K562 (cell line): Measurements from ENCODE around the gene NOC4L. TPM values are rescaled to one million over a fixed set of nuclear protein-coding genes. Genes with fewer than 3 reads are reported as not detected.

Experiments
- ATF2 ChIP-seq: sonication (generic); formaldehyde crosslinking; IDR thresholded peaks from 2 replicates; pipeline ENCODE4 v1.8.1; 2022; ENCODE audit warnings: missing genetic modification reagents
- EP300 ChIP-seq: IDR thresholded peaks from 2 replicates; pipeline ENCODE4 v1.6.1; 2012; ENCODE audit warnings: low read length, improper control_type of control experiment
- ETV1 ChIP-seq: fragments of 450-650 bp; conservative IDR thresholded peaks from 2 replicates; pipeline ENCODE4 v1.6.1; 2016; ENCODE audit warnings: missing genetic modification characterization, control low read depth, low read depth, missing compliant biosample characterization
- ILK ChIP-seq: fragments of 450-650 bp; IDR thresholded peaks from 2 replicates; pipeline ENCODE4 v1.6.1; 2016; ENCODE audit warnings: missing genetic modification characterization, low read depth, mild to moderate bottlenecking, missing compliant biosample characterization, moderate library complexity, borderline replicate concordance
- LARP7 ChIP-seq: fragments of 450-650 bp; IDR thresholded peaks from 2 replicates; pipeline ENCODE4 v1.6.1; 2016
- MITF ChIP-seq: IDR thresholded peaks from 2 replicates; pipeline ENCODE4 v1.6.1; 2014; ENCODE audit warnings: antibody characterized with exemption
- RBFOX2 ChIP-seq: fragments of 200-400 bp; formaldehyde crosslinking; IDR thresholded peaks from 2 replicates; pipeline ENCODE4 v1.6.1; 2017; ENCODE audit warnings: low read depth, mild to moderate bottlenecking, low read length, moderate library complexity
- SIRT6 ChIP-seq: IDR thresholded peaks from one replicate; pipeline ENCODE4 v1.6.1; 2012; ENCODE audit warnings: low read depth, mild to moderate bottlenecking, control low read depth, inconsistent platforms, low read length, moderate library complexity
- SRSF3 ChIP-seq: fragments of 200-400 bp; formaldehyde crosslinking; IDR thresholded peaks from 2 replicates; pipeline ENCODE4 v1.6.1; 2016; ENCODE audit warnings: mild to moderate bottlenecking, low read length, moderate library complexity; ENCODE audit not compliant: insufficient read depth
- TRIM28 ChIP-seq: fragments of 450-650 bp; IDR thresholded peaks from 2 replicates; pipeline ENCODE4 v1.6.1; 2017
- ZBTB17 ChIP-seq: fragments of 450-650 bp; formaldehyde crosslinking; IDR thresholded peaks from 2 replicates; pipeline ENCODE4 v1.4.0; 2020; ENCODE audit warnings: mild to moderate bottlenecking
- ZNF175 ChIP-seq: fragments of 200-800 bp; sonication (Bioruptor generic); IDR thresholded peaks from 2 replicates; pipeline ENCODE4 v1.6.1; 2016; ENCODE audit warnings: low read depth, mild to moderate bottlenecking, missing genetic modification characterization, missing compliant biosample characterization
- ZNF282 ChIP-seq: sonication (generic); formaldehyde crosslinking; IDR thresholded peaks from 2 replicates; pipeline ENCODE4 v1.8.1; 2023; ENCODE audit warnings: missing genetic modification reagents
- ZNF3 ChIP-seq: fragments of 250-450 bp; sonication (Bioruptor Pico); IDR thresholded peaks from 2 replicates; pipeline ENCODE4 v1.5.0; 2021; ENCODE audit warnings: mild to moderate bottlenecking, moderate library complexity
- polyA plus RNA-seq, 8 experiments: library from polyadenylated mRNA; depleted of rRNA in 4 of 8; stranded (reverse) in 5 of 8; unstranded in 3 of 8; fragments of >200 nt; fragmentation: Nextera tagmentation in 2 of 8; fragmentation: Illumina TruSeq in 1 of 8; extraction: Ambion mirVana in 2 of 8; extraction: Trizol in 1 of 8; gene quantifications; 2 replicates each; pipeline versions ENCODE4 v1.2.1 to v1.2.3, GENCODE V29; 2011 to 2014; ENCODE audit warnings: inconsistent platforms in 1 of 8, missing spikeins in 1 of 8
- total RNA-seq, 7 experiments: library from RNA; depleted of rRNA in 6 of 7; stranded (reverse); fragments of >200 nt in 6 of 7; fragmentation: Illumina TruSeq in 2 of 7; extraction: Trizol in 2 of 7; gene quantifications; 2 replicates each; pipeline versions ENCODE4 v1.2.1 to v1.2.3, GENCODE V29; 2011 to 2021; ENCODE audit warnings: low replicate concordance in 1 of 7
- TF ChIP-seq, protein P1 (sequence below): fragments of 250-450 bp; sonication (Bioruptor Pico); IDR thresholded peaks from 2 replicates; pipeline ENCODE4 v1.8.0; 2021; ENCODE audit warnings: moderate library complexity, mild to moderate bottlenecking, inconsistent platforms
- TF ChIP-seq, protein P2 (sequence below): sonication (generic); formaldehyde crosslinking; IDR thresholded peaks from 2 replicates; pipeline ENCODE4 v1.8.1; 2023; ENCODE audit warnings: mild to moderate bottlenecking, missing genetic modification reagents
- TF ChIP-seq, protein P3 (sequence below): sonication (generic); formaldehyde crosslinking; IDR thresholded peaks from 2 replicates; pipeline ENCODE4 v1.8.0; 2022; ENCODE audit warnings: mild to moderate bottlenecking, missing genetic modification reagents

NOC4L gene
- total and polyA plus RNA-seq, 9 of the 15 experiments (the other 6 are each of a cell fraction or from before 2014, with no cell fraction given), result 1.3 to 77.0 (median 20.0) TPM

DNA sequence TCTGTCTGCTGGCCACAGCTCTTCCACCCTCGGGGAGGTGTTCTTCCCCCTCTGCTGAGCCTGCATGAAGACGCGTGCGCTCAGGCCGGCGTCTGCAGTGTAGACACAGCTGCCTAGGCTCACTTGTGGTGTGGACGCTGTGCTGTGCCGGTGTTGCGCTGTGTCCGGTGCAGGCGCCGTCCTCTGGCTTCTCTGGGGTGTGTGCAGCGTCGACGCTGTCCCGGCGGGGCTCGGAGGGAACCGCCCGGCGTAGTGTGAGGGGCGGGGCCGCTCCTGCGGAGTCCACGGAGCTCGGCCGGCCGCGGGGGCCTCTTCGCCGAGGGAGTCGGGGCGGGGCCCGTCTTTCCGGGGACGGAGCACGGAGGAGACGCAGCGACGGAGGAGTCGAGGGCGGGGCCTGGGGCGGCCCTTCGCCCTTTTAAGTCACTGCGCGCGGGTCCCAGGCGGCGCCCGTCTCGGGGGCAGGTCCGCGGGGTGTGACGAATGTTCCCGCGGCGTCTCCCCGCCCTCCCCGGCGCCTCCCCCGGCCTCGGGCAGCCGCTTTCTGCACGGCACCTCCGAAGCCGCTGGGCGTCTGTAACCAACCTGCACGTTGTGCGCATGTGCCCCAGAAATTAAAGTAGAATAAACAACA is 45.2 kb downstream of the NOC4L start (continued):
- TF ChIP-seq TRIM28 (no peak), ZNF3 (CRISPR knock-in tag) (no peak), LARP7 (no peak), SIRT6 (no peak), ATF2 (no peak), ZNF175 (CRISPR knock-in tag) (no peak), EP300 (no peak), RBFOX2 (no peak), ETV1 (tag) (0 out of 2 replicates have a peak, but pooled peaks have one; percentile 17), ILK (tag) (no peak), ZNF282 (CRISPR knock-in tag) (no peak), ZBTB17 (CRISPR knock-in tag) (no peak), SRSF3 (no peak), MITF (no peak)
- TF ChIP-seq, protein P1, sequence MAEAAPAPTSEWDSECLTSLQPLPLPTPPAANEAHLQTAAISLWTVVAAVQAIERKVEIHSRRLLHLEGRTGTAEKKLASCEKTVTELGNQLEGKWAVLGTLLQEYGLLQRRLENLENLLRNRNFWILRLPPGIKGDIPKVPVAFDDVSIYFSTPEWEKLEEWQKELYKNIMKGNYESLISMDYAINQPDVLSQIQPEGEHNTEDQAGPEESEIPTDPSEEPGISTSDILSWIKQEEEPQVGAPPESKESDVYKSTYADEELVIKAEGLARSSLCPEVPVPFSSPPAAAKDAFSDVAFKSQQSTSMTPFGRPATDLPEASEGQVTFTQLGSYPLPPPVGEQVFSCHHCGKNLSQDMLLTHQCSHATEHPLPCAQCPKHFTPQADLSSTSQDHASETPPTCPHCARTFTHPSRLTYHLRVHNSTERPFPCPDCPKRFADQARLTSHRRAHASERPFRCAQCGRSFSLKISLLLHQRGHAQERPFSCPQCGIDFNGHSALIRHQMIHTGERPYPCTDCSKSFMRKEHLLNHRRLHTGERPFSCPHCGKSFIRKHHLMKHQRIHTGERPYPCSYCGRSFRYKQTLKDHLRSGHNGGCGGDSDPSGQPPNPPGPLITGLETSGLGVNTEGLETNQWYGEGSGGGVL (CRISPR knock-in tag), result no peak
- TF ChIP-seq, protein P2, sequence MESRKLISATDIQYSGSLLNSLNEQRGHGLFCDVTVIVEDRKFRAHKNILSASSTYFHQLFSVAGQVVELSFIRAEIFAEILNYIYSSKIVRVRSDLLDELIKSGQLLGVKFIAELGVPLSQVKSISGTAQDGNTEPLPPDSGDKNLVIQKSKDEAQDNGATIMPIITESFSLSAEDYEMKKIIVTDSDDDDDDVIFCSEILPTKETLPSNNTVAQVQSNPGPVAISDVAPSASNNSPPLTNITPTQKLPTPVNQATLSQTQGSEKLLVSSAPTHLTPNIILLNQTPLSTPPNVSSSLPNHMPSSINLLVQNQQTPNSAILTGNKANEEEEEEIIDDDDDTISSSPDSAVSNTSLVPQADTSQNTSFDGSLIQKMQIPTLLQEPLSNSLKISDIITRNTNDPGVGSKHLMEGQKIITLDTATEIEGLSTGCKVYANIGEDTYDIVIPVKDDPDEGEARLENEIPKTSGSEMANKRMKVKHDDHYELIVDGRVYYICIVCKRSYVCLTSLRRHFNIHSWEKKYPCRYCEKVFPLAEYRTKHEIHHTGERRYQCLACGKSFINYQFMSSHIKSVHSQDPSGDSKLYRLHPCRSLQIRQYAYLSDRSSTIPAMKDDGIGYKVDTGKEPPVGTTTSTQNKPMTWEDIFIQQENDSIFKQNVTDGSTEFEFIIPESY (CRISPR knock-in tag), result no peak
- TF ChIP-seq, protein P3, sequence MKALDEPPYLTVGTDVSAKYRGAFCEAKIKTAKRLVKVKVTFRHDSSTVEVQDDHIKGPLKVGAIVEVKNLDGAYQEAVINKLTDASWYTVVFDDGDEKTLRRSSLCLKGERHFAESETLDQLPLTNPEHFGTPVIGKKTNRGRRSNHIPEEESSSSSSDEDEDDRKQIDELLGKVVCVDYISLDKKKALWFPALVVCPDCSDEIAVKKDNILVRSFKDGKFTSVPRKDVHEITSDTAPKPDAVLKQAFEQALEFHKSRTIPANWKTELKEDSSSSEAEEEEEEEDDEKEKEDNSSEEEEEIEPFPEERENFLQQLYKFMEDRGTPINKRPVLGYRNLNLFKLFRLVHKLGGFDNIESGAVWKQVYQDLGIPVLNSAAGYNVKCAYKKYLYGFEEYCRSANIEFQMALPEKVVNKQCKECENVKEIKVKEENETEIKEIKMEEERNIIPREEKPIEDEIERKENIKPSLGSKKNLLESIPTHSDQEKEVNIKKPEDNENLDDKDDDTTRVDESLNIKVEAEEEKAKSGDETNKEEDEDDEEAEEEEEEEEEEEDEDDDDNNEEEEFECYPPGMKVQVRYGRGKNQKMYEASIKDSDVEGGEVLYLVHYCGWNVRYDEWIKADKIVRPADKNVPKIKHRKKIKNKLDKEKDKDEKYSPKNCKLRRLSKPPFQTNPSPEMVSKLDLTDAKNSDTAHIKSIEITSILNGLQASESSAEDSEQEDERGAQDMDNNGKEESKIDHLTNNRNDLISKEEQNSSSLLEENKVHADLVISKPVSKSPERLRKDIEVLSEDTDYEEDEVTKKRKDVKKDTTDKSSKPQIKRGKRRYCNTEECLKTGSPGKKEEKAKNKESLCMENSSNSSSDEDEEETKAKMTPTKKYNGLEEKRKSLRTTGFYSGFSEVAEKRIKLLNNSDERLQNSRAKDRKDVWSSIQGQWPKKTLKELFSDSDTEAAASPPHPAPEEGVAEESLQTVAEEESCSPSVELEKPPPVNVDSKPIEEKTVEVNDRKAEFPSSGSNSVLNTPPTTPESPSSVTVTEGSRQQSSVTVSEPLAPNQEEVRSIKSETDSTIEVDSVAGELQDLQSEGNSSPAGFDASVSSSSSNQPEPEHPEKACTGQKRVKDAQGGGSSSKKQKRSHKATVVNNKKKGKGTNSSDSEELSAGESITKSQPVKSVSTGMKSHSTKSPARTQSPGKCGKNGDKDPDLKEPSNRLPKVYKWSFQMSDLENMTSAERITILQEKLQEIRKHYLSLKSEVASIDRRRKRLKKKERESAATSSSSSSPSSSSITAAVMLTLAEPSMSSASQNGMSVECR, result no peak
